ENCODE data around the gene TBX19. TPM values are rescaled to one million over a fixed set of nuclear protein-coding genes. Genes with fewer than 3 reads are reported as not detected.

The TBX19 gene
- total RNA-seq, 5 donors from 2014 or later (not counting 1 experiment from before 2014, with no cell fraction given) = 2.8 to 3.9 (median 3.5) TPM

DNA sequence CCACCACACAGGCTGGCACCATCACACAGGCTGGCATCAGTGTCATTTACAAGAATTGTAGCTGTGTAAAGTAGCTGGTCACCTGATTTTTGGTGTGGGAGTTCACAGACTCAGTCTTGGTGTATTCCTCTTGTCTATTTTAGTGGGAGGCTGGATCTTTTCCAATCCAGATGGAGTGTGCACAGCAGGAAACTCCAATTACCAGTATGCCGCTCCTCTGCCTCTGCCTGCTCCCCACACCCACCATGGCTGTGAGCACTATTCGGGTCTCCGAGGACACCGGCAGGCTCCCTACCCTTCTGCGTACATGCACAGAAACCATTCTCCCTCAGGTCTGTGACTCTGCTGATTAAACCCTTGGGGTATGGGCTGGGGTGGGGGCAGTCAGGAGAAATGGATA is 24.2 kb downstream of the TBX19 start:
- no peak overlapping the region for H3K27ac ChIP-seq (ENCODE audit: low read length)
- no peaks in the 10 kb centered on the region for H3K27me3 Mint-ChIP-seq
- no peak for ATAC-seq (replicated peaks in 1 of 4)
- H3K4me3 Mint-ChIP-seq = no peak overlapping the region
- H3K4me3 ChIP-seq (ENCODE audit: control insufficient read depth in 1 of 2, extremely low read depth in 1 of 2, low read length in 1 of 2) = no peak overlapping the region
- H3K27me3 ChIP-seq (replicated peaks in 1 of 2; ENCODE audit: control insufficient read depth in 2 of 2, extremely low read depth in 1 of 2, insufficient read depth in 2 of 2, low read length in 1 of 2) = no peaks in the 10 kb centered on the region
- H3K36me3 Mint-ChIP-seq = peaks cover 65% of the 10 kb centered on the region
- no peak for DNase-seq
- ChIA-PET CTCF (no interaction called here), POLR2A (no interaction called here)
- no peaks in the 10 kb centered on the region for H3K4me1 ChIP-seq (ENCODE audit: control insufficient read depth in 1 of 2, extremely low read depth in 1 of 2, insufficient read depth in 2 of 2, low read length in 2 of 2)
- no peaks in the 10 kb centered on the region for H3K9me3 Mint-ChIP-seq
- no peak overlapping the region for H3K27ac Mint-ChIP-seq
- no CpG with 5 or more reads among the region's 5 CpGs for WGBS (ENCODE audit: insufficient coverage)
- no peaks in the 10 kb centered on the region for H3K4me1 Mint-ChIP-seq
- H3K36me3 ChIP-seq (ENCODE audit: control insufficient read depth in 2 of 2, extremely low read depth in 1 of 2, insufficient read depth in 1 of 2, low read length in 1 of 2) = peaks cover 0 to 5% of the 10 kb centered on the region in 2 donors
- no peaks in the 10 kb centered on the region for H3K9me3 ChIP-seq

DNA sequence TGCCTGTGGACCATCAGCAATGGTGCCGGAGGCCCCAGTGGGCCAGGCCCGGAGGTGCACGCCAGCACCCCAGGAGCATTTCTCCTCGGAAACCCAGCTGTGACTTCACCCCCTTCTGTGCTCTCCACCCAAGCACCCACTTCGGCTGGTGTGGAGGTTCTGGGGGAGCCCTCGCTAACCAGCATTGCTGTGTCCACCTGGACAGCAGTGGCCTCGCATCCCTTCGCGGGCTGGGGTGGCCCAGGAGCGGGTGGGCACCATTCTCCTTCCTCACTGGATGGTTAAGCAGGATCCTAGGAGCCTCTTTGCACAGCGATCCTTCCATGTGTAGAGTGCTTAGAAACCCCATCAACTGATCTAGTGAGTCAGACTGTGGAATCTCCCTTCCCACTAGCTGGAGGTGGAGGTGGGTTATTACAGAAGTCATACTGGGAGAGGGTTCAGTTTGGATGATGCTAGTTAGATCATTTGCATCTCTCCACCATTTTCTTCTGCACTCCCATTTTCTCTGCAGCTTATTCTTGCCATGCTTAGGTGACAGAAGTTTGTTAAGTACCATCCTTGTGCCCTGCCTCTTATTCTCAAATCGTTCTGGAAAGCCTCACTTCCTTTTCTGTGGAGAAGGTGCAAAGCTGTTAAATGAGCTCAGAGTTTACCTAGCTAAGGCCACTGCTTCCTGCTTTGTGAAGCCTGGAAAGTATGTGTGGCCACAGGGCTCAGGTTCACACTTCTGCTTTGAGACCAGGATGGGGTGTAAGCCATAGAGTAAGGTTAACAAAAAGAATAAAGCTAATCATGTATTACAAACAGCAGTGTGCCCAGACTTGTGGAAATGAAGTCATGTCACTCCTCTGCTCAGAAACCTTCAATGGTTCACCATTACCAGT is 32.3 kb downstream of the TBX19 start:
- CTCF ChIA-PET = no interaction called here

DNA sequence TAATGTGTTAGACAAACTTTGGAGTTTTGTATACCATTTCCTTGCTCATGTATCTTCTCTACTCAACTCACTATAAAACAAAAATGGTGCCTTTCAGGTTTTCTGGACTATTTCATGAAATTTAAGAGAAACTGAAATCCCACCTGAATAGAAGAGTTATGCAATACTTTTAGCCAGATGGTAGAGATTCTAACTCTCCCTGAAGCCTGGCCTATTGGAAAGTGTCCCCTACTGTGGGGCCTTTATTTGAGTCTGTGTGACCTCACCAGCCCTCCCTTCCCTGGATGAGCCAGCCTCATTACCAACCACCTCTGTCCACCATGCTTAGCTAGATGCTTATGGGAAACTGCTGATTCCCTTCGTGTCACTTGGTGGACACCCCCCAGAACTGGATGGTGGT is 35.5 kb downstream of the TBX19 start:
- no peak overlapping the region for H3K27ac Mint-ChIP-seq
- POLR2A ChIA-PET = no interaction called here
- DNase-seq = no peak
- no peak overlapping the region for H3K27ac ChIP-seq (ENCODE audit: low read length)
- H3K36me3 Mint-ChIP-seq = peaks cover 43% of the 10 kb centered on the region
- no peak overlapping the region for H3K4me3 Mint-ChIP-seq
- no peaks in the 10 kb centered on the region for H3K27me3 Mint-ChIP-seq
- H3K4me1 Mint-ChIP-seq = peaks cover 0 to 5% (median 0%) of the 10 kb centered on the region in 3 donors
- no peaks in the 10 kb centered on the region for H3K27me3 ChIP-seq (replicated peaks in 1 of 2; ENCODE audit: control insufficient read depth in 2 of 2, extremely low read depth in 1 of 2, insufficient read depth in 2 of 2, low read length in 1 of 2)
- peaks cover 0 to 2% of the 10 kb centered on the region in 2 donors for H3K36me3 ChIP-seq (ENCODE audit: control insufficient read depth in 2 of 2, extremely low read depth in 1 of 2, insufficient read depth in 1 of 2, low read length in 1 of 2)
- H3K9me3 Mint-ChIP-seq = no peaks in the 10 kb centered on the region
- no peaks in the 10 kb centered on the region for H3K9me3 ChIP-seq
- no peak for ATAC-seq (replicated peaks in 1 of 4)
- WGBS (ENCODE audit: insufficient coverage) = no CpG with 5 or more reads among the region's 1 CpG
- H3K4me1 ChIP-seq (ENCODE audit: control insufficient read depth in 1 of 2, extremely low read depth in 1 of 2, insufficient read depth in 2 of 2, low read length in 2 of 2) = no peaks in the 10 kb centered on the region
- H3K4me3 ChIP-seq (ENCODE audit: control insufficient read depth in 1 of 2, extremely low read depth in 1 of 2, low read length in 1 of 2) = no peak overlapping the region
- CTCF ChIA-PET = no interaction called here

More for the DNA sequence above, 32.3 kb downstream of the TBX19 start:
- Histone ChIP-seq H3K4me3 (ENCODE audit: control insufficient read depth in 1 of 2, extremely low read depth in 1 of 2, low read length in 1 of 2) (no peak overlapping the region), H3K27me3 (replicated peaks in 1 of 2; ENCODE audit: control insufficient read depth in 2 of 2, extremely low read depth in 1 of 2, insufficient read depth in 2 of 2, low read length in 1 of 2) (no peaks in the 10 kb centered on the region), H3K36me3 (ENCODE audit: control insufficient read depth in 2 of 2, extremely low read depth in 1 of 2, insufficient read depth in 1 of 2, low read length in 1 of 2) (peaks cover 2 to 5% of the 10 kb centered on the region in 2 donors), H3K9me3 (no peaks in the 10 kb centered on the region), H3K27ac (ENCODE audit: low read length) (no peak overlapping the region), H3K4me1 (ENCODE audit: control insufficient read depth in 1 of 2, extremely low read depth in 1 of 2, insufficient read depth in 2 of 2, low read length in 2 of 2) (no peaks in the 10 kb centered on the region)
- POLR2A ChIA-PET = no interaction called here
- no peak for ATAC-seq (replicated peaks in 1 of 4)
- Mint-ChIP-seq H3K9me3 (no peaks in the 10 kb centered on the region), H3K4me1 (peaks cover 0 to 3% (median 0%) of the 10 kb centered on the region in 3 donors), H3K4me3 (no peak overlapping the region), H3K27me3 (no peaks in the 10 kb centered on the region), H3K36me3 (peaks cover 51% of the 10 kb centered on the region), H3K27ac (no peak overlapping the region)
- no peak for DNase-seq
- 100% methylated on average over 1 of the region's 12 CpGs for WGBS (ENCODE audit: insufficient coverage)

GRCh38 chr1:168317309-168317708 is 36.6 kb downstream of the TBX19 start:
- WGBS (ENCODE audit: insufficient coverage) = 86% methylated on average over 2 of the region's 4 CpGs
- POLR2A ChIA-PET = no interaction called here
- no peak overlapping the region for H3K27ac Mint-ChIP-seq
- Histone ChIP-seq H3K27me3 (replicated peaks in 1 of 2; ENCODE audit: control insufficient read depth in 2 of 2, extremely low read depth in 1 of 2, insufficient read depth in 2 of 2, low read length in 1 of 2) (no peaks in the 10 kb centered on the region), H3K4me1 (ENCODE audit: control insufficient read depth in 1 of 2, extremely low read depth in 1 of 2, insufficient read depth in 2 of 2, low read length in 2 of 2) (no peaks in the 10 kb centered on the region), H3K4me3 (ENCODE audit: control insufficient read depth in 1 of 2, extremely low read depth in 1 of 2, low read length in 1 of 2) (no peak overlapping the region), H3K36me3 (ENCODE audit: control insufficient read depth in 2 of 2, extremely low read depth in 1 of 2, insufficient read depth in 1 of 2, low read length in 1 of 2) (peaks cover 0 to 2% of the 10 kb centered on the region in 2 donors), H3K9me3 (no peaks in the 10 kb centered on the region), H3K27ac (ENCODE audit: low read length) (no peak overlapping the region)
- DNase-seq = no peak
- H3K27me3 Mint-ChIP-seq = no peaks in the 10 kb centered on the region
- no peaks in the 10 kb centered on the region for H3K9me3 Mint-ChIP-seq
- peaks cover 43% of the 10 kb centered on the region for H3K36me3 Mint-ChIP-seq
- no peak overlapping the region for H3K4me3 Mint-ChIP-seq
- ATAC-seq (replicated peaks in 1 of 4) = no peak
- CTCF ChIA-PET = no interaction called here
- H3K4me1 Mint-ChIP-seq = peaks cover 0 to 5% (median 0%) of the 10 kb centered on the region in 3 donors

DNA sequence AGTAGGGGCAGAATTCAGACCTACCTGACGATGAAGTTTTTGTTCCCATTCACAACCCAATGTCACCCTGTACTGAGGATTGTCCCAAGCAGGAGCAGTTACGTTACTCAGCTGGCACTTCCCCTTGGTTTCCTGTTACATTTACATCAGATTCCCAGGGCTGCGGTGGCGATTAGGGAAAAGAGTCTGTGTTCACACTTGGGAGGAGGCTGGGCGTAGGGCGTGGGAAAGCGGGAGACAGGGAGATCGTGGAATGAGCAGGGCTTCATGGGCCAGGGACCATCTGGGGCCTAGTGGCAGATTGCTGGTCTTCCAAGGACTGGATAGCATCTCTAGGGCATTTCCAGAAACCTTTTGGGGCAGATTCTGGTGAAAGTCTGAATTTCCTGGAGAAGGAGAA is 39.0 kb downstream of the TBX19 start:
- ATAC-seq (replicated peaks in 1 of 4) = no peak
- H3K9me3 Mint-ChIP-seq = peaks cover under 1 to 4% (median 1%) of the 10 kb centered on the region in 3 donors
- no peaks in the 10 kb centered on the region for H3K9me3 ChIP-seq
- 89% methylated on average over 7 of the region's 8 CpGs for WGBS (ENCODE audit: insufficient coverage)
- H3K4me3 Mint-ChIP-seq = no peak overlapping the region
- CTCF ChIA-PET = no interaction called here
- H3K36me3 ChIP-seq (ENCODE audit: control insufficient read depth in 2 of 2, extremely low read depth in 1 of 2, insufficient read depth in 1 of 2, low read length in 1 of 2) = no peaks in the 10 kb centered on the region
- H3K4me3 ChIP-seq (ENCODE audit: control insufficient read depth in 1 of 2, extremely low read depth in 1 of 2, low read length in 1 of 2) = no peak overlapping the region
- H3K27ac ChIP-seq (ENCODE audit: low read length) = no peak overlapping the region
- H3K36me3 Mint-ChIP-seq = peaks cover 35% of the 10 kb centered on the region
- POLR2A ChIA-PET = no interaction called here
- no peaks in the 10 kb centered on the region for H3K27me3 Mint-ChIP-seq
- DNase-seq = no peak
- no peak overlapping the region for H3K27ac Mint-ChIP-seq
- H3K4me1 ChIP-seq (ENCODE audit: control insufficient read depth in 1 of 2, extremely low read depth in 1 of 2, insufficient read depth in 2 of 2, low read length in 2 of 2) = no peaks in the 10 kb centered on the region
- peaks cover 0 to 2% (median 0%) of the 10 kb centered on the region in 3 donors for H3K4me1 Mint-ChIP-seq
- no peaks in the 10 kb centered on the region for H3K27me3 ChIP-seq (replicated peaks in 1 of 2; ENCODE audit: control insufficient read depth in 2 of 2, extremely low read depth in 1 of 2, insufficient read depth in 2 of 2, low read length in 1 of 2)

DNA sequence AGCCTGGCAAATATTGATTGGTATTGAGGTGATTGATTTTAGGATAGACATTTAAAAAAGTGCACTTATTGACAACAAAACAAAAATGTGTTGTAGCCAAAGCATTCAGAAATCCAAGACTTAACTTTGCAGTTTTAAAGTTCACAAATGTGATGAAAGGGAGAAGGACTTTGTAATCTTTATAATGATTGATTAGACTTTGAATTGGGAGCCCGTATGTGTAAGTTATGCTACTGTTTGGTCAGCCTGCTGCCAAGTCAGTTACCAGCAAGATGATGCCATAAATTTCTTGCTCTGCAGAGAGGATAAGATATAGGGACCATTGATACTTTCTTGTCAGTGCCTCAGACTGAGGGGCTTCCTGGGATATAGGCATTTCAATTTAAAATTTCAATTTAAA is 39.5 kb downstream of the TBX19 start:
- 100% methylated on average over 1 of the region's 1 CpG for WGBS (ENCODE audit: insufficient coverage)
- Mint-ChIP-seq H3K27me3 (no peaks in the 10 kb centered on the region), H3K4me1 (peaks cover 0 to 2% (median 0%) of the 10 kb centered on the region in 3 donors), H3K36me3 (peaks cover 36% of the 10 kb centered on the region), H3K27ac (no peak overlapping the region), H3K4me3 (no peak overlapping the region), H3K9me3 (peaks cover 4% of the 10 kb centered on the region in 3 donors)
- no peak for ATAC-seq (replicated peaks in 1 of 4)
- Histone ChIP-seq H3K27me3 (replicated peaks in 1 of 2; ENCODE audit: control insufficient read depth in 2 of 2, extremely low read depth in 1 of 2, insufficient read depth in 2 of 2, low read length in 1 of 2) (no peaks in the 10 kb centered on the region), H3K9me3 (no peaks in the 10 kb centered on the region), H3K4me3 (ENCODE audit: control insufficient read depth in 1 of 2, extremely low read depth in 1 of 2, low read length in 1 of 2) (no peak overlapping the region), H3K36me3 (ENCODE audit: control insufficient read depth in 2 of 2, extremely low read depth in 1 of 2, insufficient read depth in 1 of 2, low read length in 1 of 2) (no peaks in the 10 kb centered on the region), H3K27ac (ENCODE audit: low read length) (no peak overlapping the region), H3K4me1 (ENCODE audit: control insufficient read depth in 1 of 2, extremely low read depth in 1 of 2, insufficient read depth in 2 of 2, low read length in 2 of 2) (no peaks in the 10 kb centered on the region)
- DNase-seq = no peak
- ChIA-PET POLR2A (no interaction called here), CTCF (no interaction called here)
